ENCODE data around the gene SLC30A7.
"Not testable (repeated sequence)": the region's sequence is repeated elsewhere in the genome, so short reads cannot be mapped to it uniquely, and the experiment has no call there.

The SLC30A7 gene

GRCh38 chr1:100950781-100951180 is 54.9 kb downstream of the SLC30A7 start:
- Histone ChIP-seq H2AK5ac (ENCODE audit: low read length, severe bottlenecking) (no peak overlapping the region), H3K4me2 (ENCODE audit: low read length, poor library complexity, severe bottlenecking) (peak overlapping the region; percentile 11), H3K79me1 (replicated peaks; ENCODE audit: low read length, poor library complexity, severe bottlenecking) (peaks cover 6% of the 10 kb centered on the region), H3K4me3 (ENCODE audit: insufficient read depth in 1 of 2, low read depth in 1 of 2, low read length in 2 of 2) (peak overlapping the region in 1 of 2 experiments; percentile 48), H3K27me3 (ENCODE audit: control insufficient read depth in 1 of 2, insufficient read depth in 1 of 2, low read length in 2 of 2) (no peaks in the 10 kb centered on the region), H2BK12ac (ENCODE audit: low read length in 2 of 2) (no peak overlapping the region), H4K91ac (ENCODE audit: low read length) (no peak overlapping the region), H2BK120ac (ENCODE audit: low read depth, low read length) (no peak overlapping the region), H3K4me1 (ENCODE audit: control insufficient read depth, insufficient read depth, low read depth, low read length) (peaks cover 7% of the 10 kb centered on the region), H3K23ac (ENCODE audit: low read length in 2 of 2) (no peak overlapping the region), H4K8ac (ENCODE audit: low read length) (peak overlapping the region; percentile 41), H3K27ac (ENCODE audit: low read length, poor library complexity, severe bottlenecking) (peak overlapping the region; percentile 25), H3K9me3 (ENCODE audit: control insufficient read depth, low read length) (no peaks in the 10 kb centered on the region), H3K4ac (ENCODE audit: low read depth in 1 of 2, low read length in 2 of 2) (no peak overlapping the region), H3K9ac (ENCODE audit: low read length) (peak overlapping the region; percentile 50), H2BK15ac (ENCODE audit: low read depth, poor library complexity, severe bottlenecking) (no peak overlapping the region), H2BK5ac (ENCODE audit: low read depth, low read length, poor library complexity, severe bottlenecking) (no peak overlapping the region), H3K14ac (ENCODE audit: low read length in 2 of 2) (no peak overlapping the region), H3K36me3 (ENCODE audit: control insufficient read depth in 1 of 2, insufficient read depth in 2 of 2, low read depth in 1 of 2, low read length in 2 of 2) (peaks cover 3 to 18% of the 10 kb centered on the region in 2 experiments), H2AFZ (ENCODE audit: low read depth, low read length) (no peak overlapping the region), H3K18ac (ENCODE audit: low read depth in 1 of 2, low read length in 2 of 2) (no peak overlapping the region)
- 53% methylated on average over 4 of the region's 4 CpGs for WGBS
- DNase-seq, result peak; percentile 26

DNA sequence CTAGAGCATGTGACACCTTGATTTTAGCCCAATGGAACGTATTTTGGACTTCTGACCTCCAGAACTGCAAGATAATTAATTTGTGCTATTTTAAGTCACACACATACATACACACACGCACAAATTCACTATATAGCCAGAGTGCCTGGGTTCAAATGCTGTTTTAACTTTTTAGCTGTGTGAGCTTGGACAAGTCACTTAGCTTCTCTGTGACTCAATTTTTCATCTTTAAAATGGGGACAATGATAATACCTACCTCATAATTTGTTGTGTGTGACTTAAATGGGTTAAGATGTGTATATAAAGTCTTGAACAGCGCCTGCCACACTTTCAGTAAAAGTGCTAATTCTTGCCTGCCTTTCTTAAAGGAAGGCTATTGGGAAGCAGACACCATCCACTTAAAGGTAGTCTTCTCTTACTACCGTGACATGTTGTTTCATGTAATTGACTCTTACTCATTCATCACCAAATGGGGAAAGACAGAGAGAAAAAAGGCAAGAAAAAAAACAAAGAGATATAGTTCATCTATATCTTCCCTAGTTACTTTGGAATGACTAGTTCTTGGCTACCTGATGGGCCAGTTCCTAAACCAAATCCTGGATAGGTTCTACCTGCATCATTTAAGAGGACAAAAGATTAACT is 56.3 kb downstream of the SLC30A7 start:
- Histone ChIP-seq H4K8ac (ENCODE audit: low read length) (no peak overlapping the region), H2AK5ac (ENCODE audit: low read length, severe bottlenecking) (no peak overlapping the region), H3K18ac (ENCODE audit: low read depth in 1 of 2, low read length in 2 of 2) (no peak overlapping the region), H3K4me3 (ENCODE audit: insufficient read depth in 1 of 2, low read depth in 1 of 2, low read length in 2 of 2) (no peak overlapping the region), H3K9me3 (ENCODE audit: control insufficient read depth, low read length) (no peaks in the 10 kb centered on the region), H3K9ac (ENCODE audit: low read length) (no peak overlapping the region), H2BK120ac (ENCODE audit: low read depth, low read length) (no peak overlapping the region), H3K27me3 (ENCODE audit: control insufficient read depth in 1 of 2, insufficient read depth in 1 of 2, low read length in 2 of 2) (no peaks in the 10 kb centered on the region), H3K23ac (ENCODE audit: low read length in 2 of 2) (no peak overlapping the region), H3K27ac (ENCODE audit: low read length, poor library complexity, severe bottlenecking) (no peak overlapping the region), H2BK5ac (ENCODE audit: low read depth, low read length, poor library complexity, severe bottlenecking) (no peak overlapping the region), H3K79me1 (replicated peaks; ENCODE audit: low read length, poor library complexity, severe bottlenecking) (peaks cover 6% of the 10 kb centered on the region), H2BK15ac (ENCODE audit: low read depth, poor library complexity, severe bottlenecking) (no peak overlapping the region), H2BK12ac (ENCODE audit: low read length in 2 of 2) (no peak overlapping the region), H4K91ac (ENCODE audit: low read length) (no peak overlapping the region), H3K4me2 (ENCODE audit: low read length, poor library complexity, severe bottlenecking) (no peak overlapping the region), H3K36me3 (ENCODE audit: control insufficient read depth in 1 of 2, insufficient read depth in 2 of 2, low read depth in 1 of 2, low read length in 2 of 2) (peaks cover 3 to 18% of the 10 kb centered on the region in 2 experiments), H2AFZ (ENCODE audit: low read depth, low read length) (no peak overlapping the region), H3K4me1 (ENCODE audit: control insufficient read depth, insufficient read depth, low read depth, low read length) (peaks cover 7% of the 10 kb centered on the region), H3K4ac (ENCODE audit: low read depth in 1 of 2, low read length in 2 of 2) (no peak overlapping the region), H3K14ac (ENCODE audit: low read length in 2 of 2) (no peak overlapping the region)
- DNase-seq, result no peak
- 94% methylated on average over 2 of the region's 4 CpGs for WGBS

- not testable (repeated sequence) for H3K4me1 ChIP-seq (ENCODE audit: control insufficient read depth, insufficient read depth, low read depth, low read length); H2BK5ac ChIP-seq (ENCODE audit: low read depth, low read length, poor library complexity, severe bottlenecking); H3K14ac ChIP-seq (ENCODE audit: low read length in 2 of 2); H3K9ac ChIP-seq (ENCODE audit: low read length); H3K27me3 ChIP-seq (ENCODE audit: control insufficient read depth in 1 of 2, insufficient read depth in 1 of 2, low read length in 2 of 2); H3K27ac ChIP-seq (ENCODE audit: low read length, poor library complexity, severe bottlenecking); H2AFZ ChIP-seq (ENCODE audit: low read depth, low read length); DNase-seq; H3K18ac ChIP-seq (ENCODE audit: low read depth in 1 of 2, low read length in 2 of 2); H3K9me3 ChIP-seq (ENCODE audit: control insufficient read depth, low read length); H3K4me2 ChIP-seq (ENCODE audit: low read length, poor library complexity, severe bottlenecking); H3K4me3 ChIP-seq (ENCODE audit: insufficient read depth in 1 of 2, low read depth in 1 of 2, low read length in 2 of 2); H3K23ac ChIP-seq (ENCODE audit: low read length in 2 of 2); H4K8ac ChIP-seq (ENCODE audit: low read length); H4K91ac ChIP-seq (ENCODE audit: low read length); H3K79me1 ChIP-seq (replicated peaks; ENCODE audit: low read length, poor library complexity, severe bottlenecking); H3K4ac ChIP-seq (ENCODE audit: low read depth in 1 of 2, low read length in 2 of 2); H2BK12ac ChIP-seq (ENCODE audit: low read length in 2 of 2); H2BK15ac ChIP-seq (ENCODE audit: low read depth, poor library complexity, severe bottlenecking); H2AK5ac ChIP-seq (ENCODE audit: low read length, severe bottlenecking); H2BK120ac ChIP-seq (ENCODE audit: low read depth, low read length)
- H3K36me3 ChIP-seq (ENCODE audit: control insufficient read depth in 1 of 2, insufficient read depth in 2 of 2, low read depth in 1 of 2, low read length in 2 of 2), result peaks cover 3 to 18% of the 10 kb centered on the region in 2 experiments
- no CpG with 5 or more reads among the region's 1 CpG for WGBS
Measured at GRCh38 chr1:100952970-100953369, 57.1 kb downstream of the SLC30A7 start.

DNA sequence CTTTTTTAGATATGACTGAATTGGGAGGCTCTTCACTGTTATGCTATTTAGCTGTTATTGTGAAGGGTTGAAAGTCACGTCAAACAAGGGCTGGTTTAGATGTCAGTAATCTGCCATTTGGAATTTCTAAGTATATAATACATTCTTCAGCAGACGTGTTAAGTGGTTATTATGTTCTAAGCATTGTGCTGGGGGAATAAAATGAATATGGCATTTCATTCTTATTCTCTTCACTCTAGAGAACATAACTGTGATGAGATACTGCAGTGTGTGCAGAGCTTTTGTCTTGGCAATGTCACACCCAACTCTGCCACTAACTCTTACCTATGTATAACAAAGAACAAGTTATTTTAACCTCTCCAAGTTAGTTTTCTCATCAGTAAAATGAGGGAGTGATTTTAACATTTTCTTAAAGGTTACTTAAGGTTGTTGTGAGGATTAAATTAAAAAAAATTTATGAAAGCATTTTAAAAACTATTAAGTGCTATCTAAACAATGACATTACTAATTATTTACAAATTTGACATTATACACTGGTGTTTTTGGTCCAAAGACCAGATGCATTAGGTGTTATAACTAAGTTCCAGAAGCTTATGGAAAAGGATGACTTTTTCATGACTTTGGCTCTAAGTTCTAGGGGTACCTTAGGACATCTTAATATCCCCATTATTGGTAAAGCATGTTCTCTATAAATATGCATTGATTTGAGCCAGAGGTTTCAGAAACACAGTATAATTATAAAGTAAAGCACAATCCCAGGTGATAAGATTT is 58.3 kb downstream of the SLC30A7 start:
- no peak for DNase-seq
- Histone ChIP-seq H2AFZ (ENCODE audit: low read depth, low read length) (no peak overlapping the region), H3K18ac (ENCODE audit: low read depth in 1 of 2, low read length in 2 of 2) (no peak overlapping the region), H2BK12ac (ENCODE audit: low read length in 2 of 2) (no peak overlapping the region), H2AK5ac (ENCODE audit: low read length, severe bottlenecking) (no peak overlapping the region), H3K4ac (ENCODE audit: low read depth in 1 of 2, low read length in 2 of 2) (no peak overlapping the region), H3K14ac (ENCODE audit: low read length in 2 of 2) (no peak overlapping the region), H3K4me2 (ENCODE audit: low read length, poor library complexity, severe bottlenecking) (no peak overlapping the region), H2BK5ac (ENCODE audit: low read depth, low read length, poor library complexity, severe bottlenecking) (no peak overlapping the region), H4K91ac (ENCODE audit: low read length) (no peak overlapping the region), H3K27me3 (ENCODE audit: control insufficient read depth in 1 of 2, insufficient read depth in 1 of 2, low read length in 2 of 2) (no peaks in the 10 kb centered on the region), H3K36me3 (ENCODE audit: control insufficient read depth in 1 of 2, insufficient read depth in 2 of 2, low read depth in 1 of 2, low read length in 2 of 2) (peaks cover 3 to 18% of the 10 kb centered on the region in 2 experiments), H4K8ac (ENCODE audit: low read length) (no peak overlapping the region), H2BK15ac (ENCODE audit: low read depth, poor library complexity, severe bottlenecking) (no peak overlapping the region), H3K4me3 (ENCODE audit: insufficient read depth in 1 of 2, low read depth in 1 of 2, low read length in 2 of 2) (no peak overlapping the region), H3K4me1 (ENCODE audit: control insufficient read depth, insufficient read depth, low read depth, low read length) (peaks cover 7% of the 10 kb centered on the region), H3K27ac (ENCODE audit: low read length, poor library complexity, severe bottlenecking) (no peak overlapping the region), H3K9ac (ENCODE audit: low read length) (no peak overlapping the region), H3K9me3 (ENCODE audit: control insufficient read depth, low read length) (no peaks in the 10 kb centered on the region), H3K23ac (ENCODE audit: low read length in 2 of 2) (no peak overlapping the region), H3K79me1 (replicated peaks; ENCODE audit: low read length, poor library complexity, severe bottlenecking) (peaks cover 6% of the 10 kb centered on the region), H2BK120ac (ENCODE audit: low read depth, low read length) (no peak overlapping the region)
- WGBS, result 80% methylated on average over 1 of the region's 2 CpGs

Data from mesenchymal stem cell (in vitro differentiated cells and primary cell).